Right ventricle myocardium inferior (tissue), 1 donor: Measurements from ENCODE around the gene PCBP3. TPM values are rescaled to one million over a fixed set of nuclear protein-coding genes. Genes with fewer than 3 reads are reported as not detected.

Experiments
- ATAC-seq: fragments of 200-7000 bp; cut with Tn5 transposase; one replicate; pipeline ENCODE4 v1.9.1; 2020; ENCODE audit warnings: mild to moderate bottlenecking, moderate library complexity
- DNase-seq: peaks from one replicate; pipeline ENCODE4 v3.0.0; 2021; ENCODE audit errors: missing footprints
- intact Hi-C: fragments of 100-400 bp; cut with DNase I; formaldehyde crosslinking; loops from one replicate; pipeline ENCODE4 v1.11.0; 2022
- total RNA-seq: library from RNA; stranded (reverse); fragmentation: NEBNext Ultra II Directional; extraction: Animal tissue kit (Norgen Biotek cat#: 25700); gene quantifications from one replicate; pipeline ENCODE4 v1.2.1, GENCODE V29; 2021
- donor health status: DM: no; HTN: yes; CAD: no; lungs with severe emphysema.

The PCBP3 gene
- total RNA-seq, 1 donor from 2014 or later: 3.7 TPM

DNA sequence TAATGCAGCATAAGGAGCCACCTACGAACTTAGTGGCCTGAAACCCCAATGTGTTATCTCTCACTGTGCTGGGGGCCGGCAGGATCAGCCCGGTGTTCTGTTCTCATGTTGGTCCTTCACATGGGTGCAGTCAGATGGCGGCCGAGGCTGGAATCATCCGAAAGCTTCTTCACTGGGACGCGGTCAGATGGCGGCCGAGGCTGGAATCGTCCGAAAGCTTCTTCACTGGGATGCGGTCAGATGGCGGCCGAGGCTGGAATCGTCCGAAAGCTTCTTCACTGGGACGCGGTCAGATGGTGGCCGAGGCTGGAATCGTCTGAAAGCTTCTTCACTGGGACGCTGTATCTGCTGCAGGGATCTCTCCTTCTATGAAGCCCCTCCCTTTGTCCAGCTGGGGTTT lies 12.6 kb upstream of the PCBP3 start:
- intact Hi-C loops: no loop called here
- no peak for DNase-seq
- ATAC-seq: no peak

DNA sequence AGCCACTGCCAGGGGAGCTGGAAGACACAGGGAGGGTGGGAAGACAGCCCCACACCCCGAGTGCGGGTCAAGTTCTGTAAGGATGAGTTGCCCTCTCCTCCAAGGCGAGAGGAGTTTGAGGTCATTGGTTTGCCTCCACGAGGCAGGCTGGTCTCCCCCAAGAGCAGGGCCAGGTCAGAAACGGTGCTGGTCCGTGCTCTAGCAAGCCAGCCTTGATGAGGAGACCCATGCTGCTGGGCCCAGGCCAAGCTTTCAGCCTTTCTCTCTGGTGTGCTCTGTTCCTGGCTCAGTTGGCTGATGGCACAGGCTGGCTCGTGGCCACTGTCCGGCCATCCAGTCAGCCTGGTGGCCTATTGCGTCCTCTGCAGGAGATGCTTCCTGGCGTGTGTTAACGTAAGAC lies 12.0 kb upstream of the PCBP3 start:
- intact Hi-C loops: no loop called here
- ATAC-seq (no peak), DNase-seq (no peak)

DNA sequence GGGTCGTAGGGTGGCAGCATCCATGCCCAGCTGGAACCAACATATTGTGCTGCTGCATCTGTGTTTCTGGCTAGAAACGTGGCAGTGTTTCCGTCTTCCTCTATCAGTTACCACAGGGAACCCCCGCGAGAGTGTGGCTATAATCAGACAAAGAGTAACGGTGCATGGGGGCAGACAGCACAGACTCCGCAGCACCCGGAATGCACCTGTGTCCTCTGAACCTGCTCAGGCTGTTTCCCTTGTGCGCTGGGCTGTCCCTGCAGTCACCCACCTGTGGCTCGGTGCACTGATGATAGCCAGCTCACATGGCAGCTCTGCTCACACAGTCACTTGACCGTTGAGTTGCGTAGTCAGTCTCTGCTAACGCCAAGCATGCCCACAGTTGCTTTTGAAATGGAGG lies 11.4 kb upstream of the PCBP3 start:
- DNase-seq (no peak), ATAC-seq (no peak)
- intact Hi-C loops: no loop called here

DNA sequence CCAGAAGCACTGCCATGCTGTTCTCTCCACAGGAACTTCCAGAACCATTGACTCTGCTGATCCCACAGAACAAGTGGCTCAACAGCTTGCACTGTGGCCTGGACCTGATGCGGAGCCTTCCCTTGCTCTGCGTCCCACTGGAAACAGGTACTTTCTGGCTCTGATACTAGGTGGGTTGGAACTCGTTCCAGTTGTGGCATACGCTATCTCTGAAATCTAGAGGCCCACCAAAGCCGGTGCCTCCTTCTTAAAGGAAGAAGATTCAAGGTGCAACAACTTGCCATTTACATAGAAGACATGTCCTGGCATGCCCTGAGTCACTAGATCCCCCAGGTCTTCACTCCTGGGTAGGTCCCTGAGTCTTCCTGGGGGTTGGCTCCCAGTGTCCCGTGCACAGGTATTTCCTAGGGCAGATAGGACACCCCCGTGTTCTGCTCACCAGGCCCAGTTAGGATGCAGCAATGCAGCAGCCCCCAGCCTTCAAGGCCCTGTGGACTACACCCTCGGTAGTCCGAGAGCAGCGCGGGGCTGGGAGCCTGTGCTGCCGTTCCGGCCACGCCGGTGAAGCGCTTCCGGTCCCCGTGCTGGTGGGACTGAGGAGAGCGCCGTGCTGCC lies 10.8 kb upstream of the PCBP3 start:
- ATAC-seq: no peak
- intact Hi-C loops: no loop called here
- DNase-seq: no peak

DNA sequence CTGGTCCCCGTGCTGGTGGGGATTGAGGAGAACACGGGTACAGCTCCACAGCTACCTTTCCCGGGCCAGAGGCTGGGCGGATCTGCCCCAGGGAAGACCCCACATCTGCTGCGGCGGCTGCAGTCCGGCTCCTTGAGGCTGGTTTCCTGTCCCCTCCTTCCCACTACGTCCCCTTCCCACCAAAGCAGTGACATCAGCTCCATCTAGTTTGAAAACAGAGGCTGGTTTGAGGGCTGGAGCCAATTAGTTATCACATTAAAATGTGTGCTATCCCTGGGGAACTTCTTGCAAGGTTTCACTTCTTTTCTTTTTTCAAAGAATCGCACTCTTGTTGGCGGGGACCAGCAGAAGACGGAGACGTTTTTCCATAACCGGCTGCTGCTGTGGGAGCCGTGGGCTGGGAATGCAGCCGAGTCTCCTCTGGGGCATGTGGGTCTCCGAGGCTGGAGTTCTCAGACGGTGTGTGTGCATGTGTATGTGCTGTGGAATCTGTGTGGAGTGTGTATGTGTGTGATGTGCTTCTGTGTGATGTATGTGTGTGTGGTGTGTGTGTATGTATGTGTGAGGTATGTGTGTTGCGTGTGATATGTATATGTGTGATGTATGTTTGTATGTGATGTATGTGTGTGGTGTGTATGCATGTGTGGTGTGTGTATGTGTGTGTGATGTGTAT lies 8.9 kb upstream of the PCBP3 start:
- DNase-seq (no peak), ATAC-seq (no peak)
- intact Hi-C loops: no loop called here

DNA sequence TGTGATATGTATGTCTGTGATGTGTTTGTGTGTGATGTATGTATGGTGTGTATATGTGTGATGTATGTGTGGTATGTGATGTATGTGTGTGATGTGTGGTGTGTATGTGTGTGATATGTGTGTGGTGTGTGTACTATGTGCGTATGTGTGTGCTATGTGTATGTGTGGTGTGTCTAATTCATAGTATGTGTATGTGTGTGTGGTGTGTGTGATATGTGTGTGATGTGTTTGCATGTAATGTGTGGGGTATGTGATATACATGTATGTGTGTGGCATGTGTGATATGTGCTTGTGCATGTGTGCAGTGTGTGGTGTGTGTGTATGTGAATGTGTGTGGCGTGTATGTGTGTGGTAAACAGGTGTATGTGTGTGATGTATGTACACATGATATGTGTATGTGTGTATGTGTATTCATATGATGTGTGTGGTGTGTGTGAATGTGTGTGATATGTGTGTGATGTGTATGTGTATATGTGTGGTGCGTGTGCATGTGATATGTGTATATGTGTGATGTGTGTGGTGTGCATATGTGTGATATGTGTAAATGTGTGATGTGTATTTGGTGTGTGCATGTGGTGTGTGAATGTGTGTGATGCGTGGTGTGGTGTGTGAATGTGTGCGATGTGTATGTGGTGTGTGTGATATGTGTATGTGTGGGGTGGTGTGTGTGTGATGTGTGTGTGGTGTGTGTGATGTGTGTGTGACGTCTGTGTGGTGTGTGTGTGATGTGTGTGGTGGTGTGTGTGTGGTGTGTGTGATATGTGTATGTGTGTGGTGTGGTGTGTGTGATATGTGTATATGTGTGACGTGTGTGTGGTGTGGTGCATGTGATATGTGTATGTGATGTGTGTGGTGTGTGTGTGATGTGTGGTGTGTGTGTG lies 8.0 kb upstream of the PCBP3 start:
- DNase-seq: no peak

DNA sequence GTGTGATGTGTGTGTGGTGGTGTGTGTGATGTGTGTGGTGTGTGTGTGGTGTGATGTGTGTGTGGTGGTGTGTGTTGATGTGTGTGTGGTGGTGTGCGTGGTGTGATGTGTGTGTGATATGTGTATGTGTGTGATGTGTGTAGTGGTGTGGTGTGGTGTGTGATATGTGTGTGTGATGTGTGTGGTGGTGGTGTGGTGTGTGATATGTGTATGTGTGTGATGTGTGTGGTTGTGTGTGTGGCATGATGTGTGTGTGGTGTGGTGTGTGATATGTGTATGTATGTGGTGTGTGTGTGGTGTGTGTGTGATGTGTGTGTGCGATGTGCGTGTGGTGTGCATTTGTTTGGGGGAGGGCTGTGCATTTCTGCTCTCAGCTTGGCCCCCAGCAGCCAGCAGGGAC lies 7.1 kb upstream of the PCBP3 start:
- intact Hi-C loops: no loop called here
- DNase-seq (no peak), ATAC-seq (no peak)

More for the DNA sequence above, 8.0 kb upstream of the PCBP3 start:
- intact Hi-C loops: no loop called here
- ATAC-seq: no peak

DNA sequence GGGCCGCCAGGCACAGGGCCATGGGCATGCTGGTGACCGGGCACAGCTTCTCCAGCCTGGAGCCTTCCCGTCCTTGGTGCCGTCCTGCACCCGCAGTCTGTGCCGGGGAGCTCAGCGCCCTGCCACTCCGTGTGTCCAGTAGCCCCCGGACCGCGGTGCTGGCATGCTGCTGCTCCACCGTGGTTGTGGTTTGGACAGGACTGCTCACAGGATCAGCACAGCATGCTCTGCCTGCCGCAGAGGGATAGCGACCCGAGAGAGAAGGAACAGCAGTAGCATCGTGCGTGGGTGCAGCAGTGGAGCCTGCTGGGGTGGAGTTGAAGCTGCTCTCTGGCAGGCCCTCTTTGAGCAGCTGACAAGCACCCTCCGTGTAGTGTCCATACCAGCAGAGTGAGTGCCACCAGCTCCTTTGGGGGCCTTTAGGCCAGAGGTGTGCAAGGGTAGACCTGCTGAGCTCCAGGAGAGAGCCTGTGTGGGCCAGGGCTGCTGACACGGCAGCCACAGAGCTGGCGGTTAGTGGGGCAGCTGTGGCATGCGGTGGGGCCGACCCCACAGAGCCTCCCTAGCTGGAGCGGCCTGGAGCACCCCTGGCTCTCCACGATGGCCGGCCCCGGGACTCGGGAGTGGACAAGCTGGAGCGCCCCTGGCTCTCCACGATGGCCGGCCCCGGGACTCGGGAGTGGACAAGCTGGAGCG lies 6.4 kb upstream of the PCBP3 start:
- ATAC-seq (no peak), DNase-seq (no peak)
- intact Hi-C loops: no loop called here

DNA sequence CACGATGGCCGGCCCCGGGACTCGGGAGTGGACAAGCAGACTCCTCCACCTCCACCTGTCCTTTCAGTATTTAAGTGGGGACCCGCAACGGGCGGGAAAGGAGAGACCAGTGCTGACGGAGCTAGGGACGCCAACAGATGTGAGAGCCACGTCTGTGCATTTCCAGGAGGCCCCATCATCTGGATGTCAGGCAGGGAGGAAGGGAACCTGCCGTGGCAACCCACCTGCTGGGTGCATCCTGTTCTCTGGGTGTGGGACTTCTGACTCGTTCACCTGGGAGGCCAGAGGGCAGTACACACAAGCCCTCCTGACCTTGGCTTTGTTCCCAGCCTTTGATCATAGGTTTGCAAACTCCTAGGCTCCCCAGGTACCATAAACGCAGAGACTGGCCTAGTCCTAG lies 5.6 kb upstream of the PCBP3 start:
- intact Hi-C loops: no loop called here
- DNase-seq (no peak), ATAC-seq (no peak)

DNA sequence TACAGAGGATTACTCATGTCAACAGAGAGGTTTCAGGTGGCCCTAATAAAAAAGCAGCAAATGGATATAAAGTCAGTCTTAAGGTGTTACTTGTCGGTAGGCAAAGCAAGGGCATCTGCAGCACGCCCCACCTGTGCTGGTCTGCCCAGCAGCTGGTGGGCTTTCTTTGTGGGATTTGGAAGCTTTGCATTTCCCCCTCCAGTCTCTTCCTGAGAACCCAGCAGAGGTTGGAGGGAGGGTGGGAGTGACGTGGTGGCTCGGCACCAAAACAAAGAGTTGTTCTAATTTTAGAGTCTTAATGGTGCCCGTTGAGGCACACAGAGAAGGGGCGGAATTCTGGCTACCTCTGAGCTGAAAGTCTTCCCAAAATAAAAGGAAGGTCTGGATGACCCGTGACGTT lies 4.8 kb upstream of the PCBP3 start:
- ATAC-seq: no peak
- no peak for DNase-seq
- intact Hi-C loops: no loop called here

DNA sequence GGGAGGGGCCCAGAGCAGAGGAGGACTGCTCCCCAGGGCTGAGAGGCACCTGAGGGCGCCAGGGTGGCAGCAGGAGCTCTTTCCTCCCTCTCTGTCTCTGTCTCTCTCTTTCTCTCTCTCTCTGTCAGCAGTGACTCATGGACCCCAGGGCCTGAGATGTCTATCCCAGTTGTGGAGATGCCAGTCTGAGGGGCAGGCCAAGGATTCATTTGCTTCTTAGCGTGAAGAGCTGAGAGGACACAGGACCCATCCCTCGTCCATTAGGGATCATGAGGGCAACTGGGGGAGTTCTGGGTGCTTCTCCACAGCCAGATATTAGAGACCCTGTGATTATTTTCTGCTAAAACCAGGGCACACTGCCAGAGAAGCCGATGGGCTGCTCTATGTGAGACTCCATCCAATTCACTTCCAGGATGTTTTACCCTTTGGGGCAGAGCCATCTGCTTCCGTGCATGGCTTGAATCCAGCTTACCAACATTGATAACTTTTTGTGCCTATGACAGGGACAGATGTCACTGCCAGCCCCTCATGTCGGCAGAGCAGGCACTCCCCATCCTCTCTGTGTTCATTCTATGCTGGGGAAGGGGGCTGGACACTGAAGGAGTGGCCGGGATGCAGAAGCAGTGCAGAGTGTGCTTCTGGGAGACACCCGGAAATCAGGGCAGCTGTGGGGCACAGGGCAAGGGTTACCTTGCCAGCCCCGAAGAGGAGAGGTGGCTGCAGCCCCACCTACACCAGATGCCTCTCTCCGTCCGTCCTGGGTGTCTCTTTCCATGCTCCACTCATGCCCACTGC lies 4.1 kb upstream of the PCBP3 start:
- intact Hi-C loops: no loop called here
- no peak for ATAC-seq
- no peak for DNase-seq

DNA sequence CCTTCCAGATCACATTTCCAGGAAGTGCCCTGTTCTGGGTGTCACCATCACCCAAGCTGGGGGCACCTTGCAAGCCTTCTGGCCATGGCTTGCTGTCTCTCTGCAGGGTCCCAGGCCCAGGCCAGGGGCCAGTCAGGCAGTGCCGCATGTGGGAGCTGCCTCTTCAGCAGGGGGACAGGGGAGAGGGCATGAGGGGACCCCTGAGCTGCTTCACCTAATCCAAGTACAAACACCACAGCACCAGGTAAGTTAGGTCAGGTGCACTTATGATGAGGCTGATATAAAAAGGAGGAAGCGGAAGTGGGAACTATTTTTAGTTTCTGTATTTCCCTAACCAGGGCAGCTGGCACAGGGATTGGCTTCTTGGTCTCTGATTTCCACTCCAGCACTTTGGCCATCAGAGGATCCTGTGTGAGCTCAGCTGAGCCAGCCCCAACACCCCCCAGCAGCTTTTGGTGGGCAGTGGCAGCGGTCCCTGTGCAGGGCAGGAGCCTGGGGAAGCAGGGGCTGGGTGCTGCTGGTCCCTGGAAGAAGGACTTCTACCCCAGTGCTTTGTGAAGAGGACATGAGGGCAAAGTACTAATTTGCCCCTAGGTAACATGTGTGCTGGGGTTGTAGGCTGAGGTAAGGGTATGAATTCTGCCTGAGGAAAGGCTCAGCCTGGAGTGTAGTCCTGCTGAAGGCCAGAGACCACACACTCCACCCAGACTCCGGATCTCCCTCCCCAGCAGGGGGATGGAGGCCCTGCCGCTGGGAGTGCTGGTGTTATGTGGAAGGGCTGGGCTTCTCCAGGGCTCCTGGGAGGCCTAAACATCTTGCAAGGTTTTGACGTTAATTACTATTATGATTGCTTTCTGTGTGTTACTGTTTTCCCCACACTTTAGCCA lies 3.3 kb upstream of the PCBP3 start:
- no peak for DNase-seq
- intact Hi-C loops: no loop called here

DNA sequence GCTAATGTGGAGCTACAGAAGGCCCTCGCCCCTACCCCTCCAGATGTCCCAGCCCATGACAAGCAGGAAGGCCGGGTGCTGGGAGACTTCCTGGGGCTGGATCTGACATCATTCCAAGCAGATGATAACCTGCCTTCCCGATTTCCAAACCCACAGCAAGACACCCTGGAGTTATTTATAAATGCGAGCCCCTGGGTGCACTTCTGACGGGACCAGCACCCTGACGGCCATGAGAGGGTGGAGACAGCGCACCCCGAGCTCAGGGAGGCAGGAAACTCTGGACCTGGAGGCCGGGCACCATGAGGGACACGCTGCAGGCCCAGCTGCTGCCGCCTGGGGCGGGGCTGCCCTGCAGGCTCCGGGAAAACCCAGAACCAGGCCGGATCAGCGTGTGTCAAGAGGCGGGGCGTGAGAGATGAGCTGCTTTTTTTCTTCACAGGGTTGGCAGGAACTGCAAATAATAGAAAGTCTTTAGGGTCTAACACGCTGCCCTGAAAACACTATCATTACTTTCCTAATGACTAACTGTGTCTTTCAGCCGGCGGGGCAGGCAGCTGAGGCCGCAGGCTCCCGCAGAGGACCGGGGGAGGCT lies 2.5 kb upstream of the PCBP3 start:
- intact Hi-C loops: no loop called here
- DNase-seq (no peak), ATAC-seq (no peak)

More for the DNA sequence above, 3.3 kb upstream of the PCBP3 start:
- no peak for ATAC-seq

DNA sequence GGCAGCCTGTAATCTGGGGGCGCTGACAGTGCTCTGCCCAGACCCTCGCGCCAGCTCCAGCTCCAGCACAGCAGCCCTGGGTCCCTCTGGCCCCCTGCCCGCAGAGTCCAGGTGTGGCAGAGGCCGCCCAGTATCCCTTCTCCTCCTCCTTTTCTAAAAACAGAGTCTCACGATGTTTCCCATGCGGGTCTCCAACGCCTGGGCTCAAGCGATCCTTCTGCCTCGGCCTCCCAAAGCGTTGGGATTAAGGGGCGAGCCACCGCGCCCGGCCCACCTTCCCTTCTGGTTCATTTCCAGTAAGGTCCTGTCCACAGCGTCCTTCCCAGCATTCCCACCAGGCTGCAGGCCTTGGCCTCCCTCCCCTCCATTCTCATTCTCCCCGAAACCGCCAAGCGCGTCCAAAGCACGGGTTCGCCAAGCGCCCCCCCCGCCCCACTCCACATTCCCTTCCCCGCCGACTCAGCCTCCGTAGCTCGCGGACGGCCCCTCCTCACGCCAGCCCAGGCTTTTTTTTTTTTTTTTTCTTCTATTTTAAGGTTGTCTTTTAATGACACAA lies 2.0 kb upstream of the PCBP3 start:
- no peak for DNase-seq
- ATAC-seq: no peak
- intact Hi-C loops: no loop called here

DNA sequence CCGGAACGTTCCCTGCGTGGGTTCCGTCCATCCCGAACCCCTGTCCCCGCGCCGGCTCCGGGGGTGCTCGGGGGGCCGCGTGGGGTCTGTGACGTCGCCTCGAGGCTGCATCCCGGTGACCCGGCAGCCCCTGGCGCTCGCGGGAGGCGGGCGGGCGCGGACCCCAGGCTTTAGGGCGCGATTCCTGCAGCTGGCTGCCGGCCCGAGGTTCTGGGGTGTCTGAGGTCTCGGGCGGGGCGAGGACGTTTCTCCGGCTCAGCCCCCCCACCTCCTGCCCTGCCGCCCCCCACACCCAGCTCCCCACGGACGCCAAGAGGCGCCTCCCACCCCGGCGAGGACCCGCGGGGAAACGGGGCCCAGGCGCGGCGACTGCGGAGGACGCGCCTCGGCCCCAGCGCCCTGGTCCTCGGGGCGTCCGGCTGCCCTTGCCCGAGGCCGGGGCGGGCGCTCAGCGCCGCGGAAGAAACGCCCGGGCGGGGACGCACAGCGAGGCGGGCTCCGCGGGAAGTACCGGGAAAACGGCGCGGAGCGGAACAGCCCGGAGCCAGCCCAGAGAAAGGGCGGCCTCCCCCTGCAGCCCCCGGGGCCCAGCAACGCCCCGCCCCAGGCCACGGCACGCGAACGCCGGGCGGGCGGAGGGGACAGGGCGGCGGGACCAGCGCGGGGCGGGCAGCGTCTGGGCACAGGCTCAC lies 1.3 kb upstream of the PCBP3 start:
- ATAC-seq (no peak), DNase-seq (peak; percentile 81)
- intact Hi-C loops: no loop called here

DNA sequence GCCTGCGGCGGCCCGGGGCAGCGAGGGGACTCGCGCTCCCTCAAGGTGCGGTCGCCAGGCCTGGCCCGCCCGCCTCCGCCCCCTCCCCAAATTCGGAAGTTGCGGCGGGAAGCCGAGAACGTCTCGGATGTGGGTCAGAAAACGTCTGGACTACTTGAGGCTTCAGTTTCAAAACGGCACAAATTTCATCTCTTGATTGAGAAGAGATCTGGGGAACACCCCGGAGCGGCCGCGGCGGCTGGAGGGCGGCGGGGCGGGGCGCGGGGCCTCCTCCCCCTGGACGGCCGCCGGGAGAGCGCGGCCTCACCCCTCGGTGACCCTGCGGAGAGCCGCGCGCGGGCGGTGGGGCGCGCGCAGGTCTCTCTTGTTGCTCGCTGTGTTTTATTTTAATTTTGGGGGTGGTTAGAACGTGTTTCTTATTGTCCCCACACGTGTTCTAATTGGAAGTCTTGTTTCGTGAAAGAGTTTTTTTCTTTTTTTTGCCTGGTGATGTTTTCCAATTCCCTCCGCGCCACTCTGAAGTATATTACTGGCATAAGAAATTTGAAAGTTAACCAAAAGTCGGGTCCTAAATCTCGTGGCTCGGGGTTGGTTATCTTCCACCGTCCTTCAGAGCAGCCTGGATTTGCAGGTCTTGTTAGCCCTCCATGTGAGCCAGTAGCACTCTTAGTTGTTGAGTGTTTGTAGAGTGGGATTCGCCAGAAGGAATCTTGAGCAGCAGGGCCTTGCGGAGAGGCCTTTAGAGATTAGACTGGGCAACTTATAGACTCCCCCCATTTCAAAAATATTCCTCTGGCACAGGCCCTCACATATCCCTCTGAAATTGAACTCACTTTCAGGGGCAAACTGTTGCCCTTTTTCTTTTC lies 749 bp downstream of the PCBP3 start:
- ATAC-seq (no peak), DNase-seq (no peak)
- intact Hi-C loops: no loop called here
